Keratinocyte (primary cell): ENCODE data around the gene WNT16. TPM values are rescaled to one million over a fixed set of nuclear protein-coding genes. Genes with fewer than 3 reads are reported as not detected.

ENCODE experiments used
- DNase-seq: peaks from one replicate; pipeline ENCODE4 v3.0.0-alpha.2; 2011; ENCODE audit warnings: low read depth, missing footprints, low spot score
- FAIRE-seq: peaks from 2 replicates; lab custom pipeline; 2011; peaks lifted over from hg19 to GRCh38; lab: Jason Lieb, UNC
- H2AFZ ChIP-seq: 2 replicates; pipeline ENCODE4 v1.6.0; 2012; ENCODE audit warnings: low read length, control low read depth, inconsistent platforms; ENCODE audit not compliant: control insufficient read depth
- H3K27ac ChIP-seq: 2 replicates; pipeline ENCODE4 v1.5.1; 2011; ENCODE audit warnings: low read length; ENCODE audit not compliant: control insufficient read depth, insufficient read depth
- H3K27me3 ChIP-seq: 3 replicates; pipeline ENCODE4 v1.6.0; 2011; ENCODE audit warnings: low read length; ENCODE audit not compliant: control insufficient read depth, insufficient read depth; ENCODE audit errors: extremely low read depth
- H3K36me3 ChIP-seq, 2 experiments: 2 replicates in 1 of 2; 3 replicates in 1 of 2; pipeline ENCODE4 v1.5.1; 2011; ENCODE audit warnings: low read length in 2 of 2, mild to moderate bottlenecking in 1 of 2; ENCODE audit not compliant: control insufficient read depth in 2 of 2, insufficient read depth in 2 of 2; ENCODE audit errors: extremely low read depth in 1 of 2
- H3K4me1 ChIP-seq: 3 replicates; pipeline ENCODE4 v1.5.1; 2011; ENCODE audit warnings: low read length; ENCODE audit not compliant: control insufficient read depth, insufficient read depth; ENCODE audit errors: extremely low read depth
- H3K4me2 ChIP-seq: 3 replicates; pipeline ENCODE4 v1.6.0; 2011; ENCODE audit warnings: low read depth, low read length; ENCODE audit not compliant: control insufficient read depth, insufficient read depth; ENCODE audit errors: extremely low read depth
- H3K4me3 ChIP-seq, 3 experiments: fragments of 200-600 bp in 1 of 3; sonication (generic) in 1 of 3; 2 replicates in 2 of 3; 3 replicates in 1 of 3; pipeline ENCODE4 v1.5.1; 2011 to 2016; ENCODE audit warnings: low read length in 3 of 3, mild to moderate bottlenecking in 3 of 3, control low read depth in 2 of 3, inconsistent platforms in 1 of 3, low read depth in 1 of 3, mixed read lengths in 1 of 3, mixed run types in 1 of 3, moderate library complexity in 1 of 3; ENCODE audit not compliant: control insufficient read depth in 2 of 3, insufficient read depth in 2 of 3; ENCODE audit errors: extremely low read depth in 1 of 3
- H3K79me2 ChIP-seq: 2 replicates; pipeline ENCODE4 v1.6.0; 2012; ENCODE audit warnings: low read length; ENCODE audit not compliant: control insufficient read depth, insufficient read depth
- H3K9ac ChIP-seq: 3 replicates; pipeline ENCODE4 v1.6.0; 2011; ENCODE audit warnings: low read length; ENCODE audit not compliant: control insufficient read depth, insufficient read depth; ENCODE audit errors: extremely low read depth
- H3K9me1 ChIP-seq: 3 replicates; pipeline ENCODE4 v1.6.0; 2011; ENCODE audit warnings: low read length; ENCODE audit not compliant: control insufficient read depth, insufficient read depth; ENCODE audit errors: extremely low read depth
- H3K9me3 ChIP-seq: 2 replicates; pipeline ENCODE4 v1.5.1; 2012; ENCODE audit warnings: low read depth, low read length; ENCODE audit not compliant: control insufficient read depth
- H4K20me1 ChIP-seq: 3 replicates; pipeline ENCODE4 v1.6.0; 2011; ENCODE audit warnings: low read length; ENCODE audit not compliant: control insufficient read depth, insufficient read depth; ENCODE audit errors: extremely low read depth
- EZH2 ChIP-seq: IDR thresholded peaks from one replicate; pipeline ENCODE4 v1.6.1; 2012; ENCODE audit warnings: inconsistent platforms, mild to moderate bottlenecking, low read length, moderate library complexity
- dilution Hi-C: fragments of 300-500 bp; cut with MboI; formaldehyde crosslinking; loops from one replicate; pipeline ENCODE4 v1.7.0; 2020; ENCODE audit warnings: low sequenced_read_pairs; ENCODE audit not compliant: extremely low pct_ligation_motif_present
- polyA plus RNA-seq, 5 experiments: library from polyadenylated mRNA; depleted of rRNA in 3 of 5; stranded (reverse) in 3 of 5; stranded (forward) in 1 of 5; unstranded in 1 of 5; fragments of >200 nt; gene quantifications; 1 replicate in 1 of 5; 2 replicates in 3 of 5; 3 replicates in 1 of 5; pipeline versions ENCODE4 v1.2.1 to v1.2.3, GENCODE V29; 2011 to 2012; ENCODE audit warnings: missing spikeins in 2 of 5, low read depth in 1 of 5, low replicate concordance in 1 of 5
- TF ChIP-seq, protein P1 (sequence below), 3 experiments: IDR thresholded peaks in 1 of 3; conservative IDR thresholded peaks in 1 of 3; optimal IDR thresholded peaks in 1 of 3; 2 replicates in 2 of 3; 3 replicates in 1 of 3; pipeline versions ENCODE3 to v1.5.1; 2011; ENCODE audit warnings: low read length in 3 of 3, mild to moderate bottlenecking in 3 of 3, moderate library complexity in 2 of 3, control low read depth in 1 of 3, inconsistent platforms in 1 of 3; ENCODE audit not compliant: insufficient read depth in 2 of 3; ENCODE audit errors: extremely low read depth in 1 of 3

The WNT16 gene
- polyA plus RNA-seq, 1 donor (not counting 4 experiments of a cell fraction or from before 2014, with no cell fraction given), result not detected

DNA sequence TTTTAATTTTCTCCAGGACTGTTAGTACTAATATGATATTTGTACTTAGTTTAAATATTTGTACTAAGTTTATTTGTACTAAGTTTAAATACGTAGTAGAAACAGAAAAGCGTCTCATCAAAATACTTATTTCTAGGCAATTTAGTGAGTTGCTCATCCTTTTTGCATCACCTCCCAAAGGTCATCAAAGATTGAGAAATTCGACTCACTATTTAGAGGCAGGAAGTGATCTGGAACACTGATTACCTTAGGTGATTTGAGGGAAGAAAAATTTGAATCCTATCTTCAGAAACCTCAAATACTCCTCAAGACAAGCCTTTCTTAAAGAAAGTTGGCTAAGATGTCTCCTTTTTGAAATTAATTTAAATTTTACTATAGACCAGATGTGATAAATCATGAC is 14.5 kb downstream of the WNT16 start:
- no peaks in the 10 kb centered on the region for H3K27me3 ChIP-seq
- no peak overlapping the region for H3K9ac ChIP-seq
- no peak overlapping the region for H3K4me2 ChIP-seq
- TF ChIP-seq EZH2, result no peak
- TF ChIP-seq, protein P1, sequence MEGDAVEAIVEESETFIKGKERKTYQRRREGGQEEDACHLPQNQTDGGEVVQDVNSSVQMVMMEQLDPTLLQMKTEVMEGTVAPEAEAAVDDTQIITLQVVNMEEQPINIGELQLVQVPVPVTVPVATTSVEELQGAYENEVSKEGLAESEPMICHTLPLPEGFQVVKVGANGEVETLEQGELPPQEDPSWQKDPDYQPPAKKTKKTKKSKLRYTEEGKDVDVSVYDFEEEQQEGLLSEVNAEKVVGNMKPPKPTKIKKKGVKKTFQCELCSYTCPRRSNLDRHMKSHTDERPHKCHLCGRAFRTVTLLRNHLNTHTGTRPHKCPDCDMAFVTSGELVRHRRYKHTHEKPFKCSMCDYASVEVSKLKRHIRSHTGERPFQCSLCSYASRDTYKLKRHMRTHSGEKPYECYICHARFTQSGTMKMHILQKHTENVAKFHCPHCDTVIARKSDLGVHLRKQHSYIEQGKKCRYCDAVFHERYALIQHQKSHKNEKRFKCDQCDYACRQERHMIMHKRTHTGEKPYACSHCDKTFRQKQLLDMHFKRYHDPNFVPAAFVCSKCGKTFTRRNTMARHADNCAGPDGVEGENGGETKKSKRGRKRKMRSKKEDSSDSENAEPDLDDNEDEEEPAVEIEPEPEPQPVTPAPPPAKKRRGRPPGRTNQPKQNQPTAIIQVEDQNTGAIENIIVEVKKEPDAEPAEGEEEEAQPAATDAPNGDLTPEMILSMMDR (optimal IDR thresholded peaks at IDR 0.05 in 1 of 3, IDR thresholded peaks at IDR 0.05 in 1 of 3, conservative IDR thresholded peaks at IDR 0.05 in 1 of 3; ENCODE audit: extremely low read depth in 1 of 3, insufficient read depth in 2 of 3, low read length in 3 of 3), result no peak
- H3K4me1 ChIP-seq, result no peaks in the 10 kb centered on the region
- H4K20me1 ChIP-seq, result no peaks in the 10 kb centered on the region
- no peaks in the 10 kb centered on the region for H3K9me3 ChIP-seq
- H3K79me2 ChIP-seq, result no peaks in the 10 kb centered on the region
- DNase-seq, result no peak
- H2AFZ ChIP-seq, result no peak overlapping the region
- no peak for FAIRE-seq
- H3K36me3 ChIP-seq, result peaks cover 4 to 8% of the 10 kb centered on the region in 2 experiments
- no peak overlapping the region for H3K27ac ChIP-seq
- H3K9me1 ChIP-seq, result no peaks in the 10 kb centered on the region
- no peak overlapping the region for H3K4me3 ChIP-seq
- dilution Hi-C loops, result no loop called here

DNA sequence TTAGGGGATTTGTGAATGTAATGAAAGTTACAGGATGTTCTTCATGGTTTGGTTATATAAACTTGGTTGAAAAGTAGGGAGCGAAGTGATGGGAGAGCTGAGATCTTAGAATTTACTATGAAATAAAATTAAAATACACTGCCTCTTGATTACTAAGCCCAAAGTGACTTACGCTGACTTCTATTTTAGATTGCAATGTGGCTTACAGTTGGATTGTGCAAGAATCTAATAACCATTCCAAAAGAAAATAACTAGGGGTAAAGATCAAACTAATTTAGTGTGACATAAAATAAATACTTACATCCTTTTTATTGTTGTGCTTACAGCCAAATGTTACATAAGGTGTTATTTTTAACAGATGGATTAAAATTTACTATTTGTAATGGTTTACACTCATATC is 15.3 kb downstream of the WNT16 start:
- H3K4me1 ChIP-seq, result no peaks in the 10 kb centered on the region
- H3K27me3 ChIP-seq, result no peaks in the 10 kb centered on the region
- H3K36me3 ChIP-seq, result peaks cover 4 to 8% of the 10 kb centered on the region in 2 experiments
- H3K9me3 ChIP-seq, result no peaks in the 10 kb centered on the region
- TF ChIP-seq, protein P1 (optimal IDR thresholded peaks at IDR 0.05 in 1 of 3, IDR thresholded peaks at IDR 0.05 in 1 of 3, conservative IDR thresholded peaks at IDR 0.05 in 1 of 3; ENCODE audit: extremely low read depth in 1 of 3, insufficient read depth in 2 of 3, low read length in 3 of 3), result no peak
- no peak for TF ChIP-seq EZH2
- H4K20me1 ChIP-seq, result no peaks in the 10 kb centered on the region
- FAIRE-seq, result no peak
- H3K4me2 ChIP-seq, result no peak overlapping the region
- dilution Hi-C loops, result no loop called here
- no peak overlapping the region for H2AFZ ChIP-seq
- no peaks in the 10 kb centered on the region for H3K79me2 ChIP-seq
- H3K9ac ChIP-seq, result no peak overlapping the region
- no peak overlapping the region for H3K27ac ChIP-seq
- no peak for DNase-seq
- H3K9me1 ChIP-seq, result no peaks in the 10 kb centered on the region
- H3K4me3 ChIP-seq, result no peak overlapping the region
